GM10266 (cell line): ENCODE results near the gene CD300LB.
A peak's percentile ranks its signal among the peaks of the same experiment; 100 is the strongest.
"Not testable (repeated sequence)": the region's sequence is repeated elsewhere in the genome, so short reads cannot be mapped to it uniquely, and the experiment has no call there.

Experiments used
- DNase-seq: peaks from one replicate; pipeline ENCODE4 v3.0.0; 2012; ENCODE audit errors: extremely low spot score
- CTCF ChIP-seq: IDR thresholded peaks from 2 replicates; pipeline ENCODE4 v1.5.1; 2012; ENCODE audit warnings: mild to moderate bottlenecking, low read depth; ENCODE audit not compliant: control insufficient read depth, insufficient read depth; ENCODE audit errors: missing control alignments

Gene CD300LB

GRCh38 chr17:74515941-74516340, 15.3 kb downstream of the CD300LB start:
- no peak for DNase-seq
- TF ChIP-seq CTCF: no peak

- TF ChIP-seq CTCF: no peak
- DNase-seq: no peak
Observed at GRCh38 chr17:74514632-74515334, 16.5 kb downstream of the CD300LB start.

- DNase-seq: no peak
- TF ChIP-seq CTCF: no peak
Observed at GRCh38 chr17:74513987-74514631, 17.2 kb downstream of the CD300LB start.

DNA sequence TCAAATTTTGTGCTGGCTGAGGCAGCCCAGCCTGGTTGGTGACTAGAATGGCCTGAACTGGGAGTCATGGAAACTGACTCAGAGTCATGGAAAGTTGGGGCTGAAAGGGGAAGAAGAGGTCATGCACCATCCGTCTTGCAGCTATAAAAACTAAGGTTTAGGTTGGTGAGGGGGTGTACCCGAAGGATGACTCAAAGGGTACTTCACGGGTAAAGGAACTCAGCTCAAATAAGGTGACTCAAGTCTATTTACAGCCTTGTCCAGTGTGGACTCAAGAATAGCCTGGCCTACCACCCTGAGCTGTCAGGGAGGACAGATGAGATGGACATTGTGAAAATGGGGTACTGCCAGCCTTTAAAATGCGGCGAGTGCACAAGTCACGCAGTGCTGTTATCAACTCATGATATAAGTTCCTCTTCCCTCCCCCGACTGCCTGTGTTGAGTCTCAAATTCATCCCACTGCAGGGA, 18.6 kb downstream of the CD300LB start:
- peak; percentile 52 for DNase-seq

GRCh38 chr17:74512036-74512435, 19.2 kb downstream of the CD300LB start:
- no peak for TF ChIP-seq CTCF
- no peak for DNase-seq

More for the DNA sequence above, 18.6 kb downstream of the CD300LB start:
- no peak for TF ChIP-seq CTCF

- DNase-seq: no peak
- TF ChIP-seq CTCF: no peak
Observed at GRCh38 chr17:74508156-74508555, 23.1 kb downstream of the CD300LB start.

- DNase-seq: not testable (repeated sequence)
Observed at GRCh38 chr17:74503949-74504348, 27.3 kb downstream of the CD300LB start.
